H1 (cell line): Measurements from ENCODE around the gene KCNQ1. TPM values are rescaled to one million over a fixed set of nuclear protein-coding genes. Genes with fewer than 3 reads are reported as not detected.

Source experiments
- CEBPB ChIP-seq: IDR thresholded peaks from 2 replicates; pipeline ENCODE4 v1.6.1; 2012; ENCODE audit warnings: low read depth, low read length
- ZNF274 ChIP-seq: IDR thresholded peaks from 2 replicates; pipeline ENCODE4 v1.7.0; 2012; ENCODE audit warnings: low read length, borderline replicate concordance; ENCODE audit errors: extremely low read depth
- polyA plus RNA-seq, 7 experiments: library from polyadenylated mRNA; depleted of rRNA in 3 of 7; stranded (reverse) in 5 of 7; unstranded in 2 of 7; fragments of >200 nt in 5 of 7; fragments of 200-250 nt in 2 of 7; gene quantifications; 1 replicate in 5 of 7; 2 replicates in 1 of 7; 4 replicates in 1 of 7; pipeline versions ENCODE4 v1.2.1 to v1.2.3, GENCODE V29; 2011 to 2013; ENCODE audit warnings: missing spikeins in 2 of 7, mixed read lengths in 2 of 7
- total RNA-seq: library from RNA; stranded (reverse); fragmentation: NEBNext Ultra II Directional; extraction: Animal tissue kit (Norgen Biotek cat#: 25700); gene quantifications from 2 replicates; pipeline ENCODE4 v1.2.1, GENCODE V29; 2021

KCNQ1 gene
- total and polyA plus RNA-seq, 2 of the 8 experiments (the other 6 are each of a cell fraction or from before 2014, with no cell fraction given) = 1.9 to 2.0 TPM

GRCh38 chr11:2520736-2521035 is 75.9 kb downstream of the KCNQ1 start (continued):
- TF ChIP-seq CEBPB = no peak
- TF ChIP-seq ZNF274 = no peak
